GM18505 (cell line): ENCODE measurements around the gene KRTAP19-6.

Experiments
- ATAC-seq: cut with Tn5 transposase; IDR thresholded peaks from one replicate; pipeline ENCODE4 v1.9.1; 2021; ENCODE audit not compliant: unreplicated experiment
- POLR2A ChIP-seq: IDR thresholded peaks from 4 replicates; pipeline ENCODE4 v1.6.1; 2011; ENCODE audit warnings: borderline replicate concordance; ENCODE audit not compliant: insufficient read depth, insufficient read length; ENCODE audit errors: extremely low read depth

The KRTAP19-6 gene, protein sequence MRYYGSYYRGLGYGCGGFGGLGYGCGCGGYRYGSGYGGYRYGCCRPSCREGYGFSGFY

DNA sequence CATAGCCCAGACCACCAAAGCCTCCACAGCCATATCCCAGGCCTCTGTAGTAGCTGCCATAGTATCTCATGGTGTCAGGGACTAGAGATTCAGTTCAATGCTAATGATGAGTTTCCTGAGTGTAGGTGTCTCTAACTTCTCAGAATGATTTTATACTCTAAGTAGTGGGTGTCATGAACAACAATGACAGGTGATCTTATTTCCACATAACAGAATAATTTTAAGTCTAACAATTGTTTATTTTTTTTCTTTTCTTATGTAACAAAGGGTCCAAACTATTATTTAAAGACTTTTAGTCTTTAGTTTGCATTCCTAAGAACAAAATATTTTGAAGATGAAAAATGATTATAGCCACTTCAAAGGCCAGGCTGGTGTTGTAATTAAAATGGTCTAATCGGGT is at the start of gene KRTAP19-6:
Gene KRTAP19-6 (minus strand): TSS at position 101 of the 400 bp plus-strand sequence. CDS start 31 bp downstream, at position 70.
- no peak for ATAC-seq
- no peak for TF ChIP-seq POLR2A

DNA sequence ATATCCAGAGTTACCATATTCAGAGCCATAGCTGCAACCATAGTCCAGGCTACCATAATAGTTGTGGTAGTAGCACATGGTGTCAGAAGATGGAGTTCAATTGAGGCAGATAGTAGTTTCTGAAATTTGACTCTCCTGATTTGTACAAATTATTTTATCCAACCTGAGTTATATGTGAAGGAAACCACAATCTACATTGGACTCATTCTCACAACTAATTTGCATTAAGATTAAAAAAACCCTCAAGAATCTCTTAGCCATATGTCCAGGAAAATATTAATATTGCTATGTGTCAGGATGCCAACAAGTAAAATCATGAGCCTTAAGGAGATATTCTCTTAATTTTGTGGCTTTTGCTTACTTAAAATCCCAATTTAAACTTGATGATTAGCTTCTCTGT is 48.6 kb upstream of the KRTAP19-6 start, which contains the start of gene KRTAP22-2:
Gene KRTAP22-2 (minus strand): TSS at position 101 of the 400 bp plus-strand sequence.
- no peak for TF ChIP-seq POLR2A
- ATAC-seq: no peak

DNA sequence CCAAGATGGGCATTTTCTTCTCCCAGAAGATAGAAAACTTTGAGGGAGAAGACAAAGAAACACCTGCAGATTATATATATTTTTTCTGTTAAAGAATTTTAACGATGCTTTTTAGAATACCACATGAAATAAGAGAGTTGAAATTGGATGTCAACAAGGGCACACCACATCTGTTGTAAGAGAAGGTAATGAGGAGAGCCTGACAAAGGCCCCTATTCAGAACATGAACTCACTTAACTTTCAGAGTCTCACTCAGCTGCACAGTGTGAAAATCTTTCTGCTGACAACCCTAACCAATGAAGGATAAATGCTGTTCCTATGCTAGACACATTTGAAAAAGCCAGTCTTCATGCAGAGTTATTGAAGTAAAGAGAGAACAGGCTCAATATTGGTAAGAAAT is 41.2 kb upstream of the KRTAP19-6 start:
- no peak for ATAC-seq
- TF ChIP-seq POLR2A: no peak

DNA sequence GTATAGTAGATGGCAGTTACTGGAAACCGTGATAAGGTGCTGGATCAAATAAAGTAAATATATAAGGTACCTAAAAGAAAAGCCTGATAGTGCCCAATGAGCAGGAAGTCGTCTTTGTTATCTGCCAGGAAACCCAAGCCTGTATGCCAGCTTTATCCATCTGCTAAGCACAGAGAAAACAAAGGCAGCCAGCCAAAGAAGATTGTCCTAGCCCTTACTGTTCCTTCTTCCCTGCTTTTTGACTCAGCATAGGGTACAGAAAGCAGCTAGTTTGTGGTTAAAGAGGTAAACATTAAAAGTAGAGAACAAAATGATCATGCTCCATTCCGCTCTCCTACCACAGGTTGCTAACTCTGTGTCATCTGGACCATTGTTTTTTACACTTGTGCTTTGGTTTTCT is 38.5 kb upstream of the KRTAP19-6 start:
- no peak for TF ChIP-seq POLR2A
- ATAC-seq: no peak

DNA sequence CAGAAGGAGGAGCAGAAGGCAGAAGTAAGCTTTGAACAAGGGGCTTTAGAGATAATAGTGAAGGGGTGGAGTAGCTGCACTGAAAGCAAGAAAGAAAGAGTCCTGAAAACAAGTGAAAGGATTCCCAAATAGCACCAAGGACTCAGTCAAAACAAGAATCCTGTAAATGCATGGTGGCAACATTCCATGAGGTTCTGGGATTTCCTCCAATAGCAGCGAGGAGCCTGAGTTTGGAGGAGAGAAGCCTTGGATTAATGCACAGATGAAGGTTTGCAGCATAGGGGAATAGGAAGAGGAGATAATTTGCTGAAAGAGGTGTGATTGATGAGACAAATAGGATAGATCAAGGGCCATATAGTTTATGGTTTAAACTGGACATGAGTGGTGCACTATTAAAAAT is 37.7 kb upstream of the KRTAP19-6 start:
- no peak for TF ChIP-seq POLR2A
- no peak for ATAC-seq

DNA sequence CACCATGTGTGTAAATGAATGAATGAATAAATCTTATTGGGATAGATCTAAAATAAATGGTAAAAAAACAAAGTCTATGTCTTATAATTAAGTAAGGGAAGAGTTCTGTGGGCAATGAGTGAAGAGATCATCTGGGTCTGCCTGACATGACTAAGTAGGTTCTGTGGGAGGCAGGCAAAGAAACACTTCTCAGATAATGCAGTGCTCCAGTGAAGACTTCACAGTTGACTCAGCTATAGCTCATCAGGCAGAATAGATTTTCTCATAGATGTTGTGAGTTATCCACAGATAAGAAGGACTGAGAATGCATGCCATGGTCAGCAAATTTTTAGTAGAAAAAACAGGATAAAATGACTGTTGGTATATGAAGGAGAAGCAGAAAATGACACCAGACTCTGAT is 36.1 kb upstream of the KRTAP19-6 start:
- no peak for ATAC-seq
- TF ChIP-seq POLR2A: no peak

DNA sequence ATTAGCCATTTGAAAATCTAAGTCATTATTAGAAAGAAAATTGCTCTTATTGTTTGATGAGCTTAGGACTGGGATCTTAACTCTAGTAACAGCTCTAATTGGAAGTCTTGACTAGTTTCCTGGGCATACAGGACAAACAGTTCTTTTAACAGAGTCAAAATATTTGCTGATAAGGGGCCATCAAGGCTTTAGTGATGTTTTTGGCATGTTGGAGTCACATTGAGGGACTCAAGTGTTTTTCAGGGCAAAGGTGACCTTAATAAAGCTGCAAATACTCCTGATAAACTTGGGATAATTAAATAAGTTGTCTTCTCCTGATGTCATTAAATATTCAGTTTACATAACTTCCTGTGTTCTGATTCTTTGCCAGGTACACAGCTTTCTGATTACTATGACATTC is 26.0 kb upstream of the KRTAP19-6 start:
- ATAC-seq: no peak
- TF ChIP-seq POLR2A: no peak

DNA sequence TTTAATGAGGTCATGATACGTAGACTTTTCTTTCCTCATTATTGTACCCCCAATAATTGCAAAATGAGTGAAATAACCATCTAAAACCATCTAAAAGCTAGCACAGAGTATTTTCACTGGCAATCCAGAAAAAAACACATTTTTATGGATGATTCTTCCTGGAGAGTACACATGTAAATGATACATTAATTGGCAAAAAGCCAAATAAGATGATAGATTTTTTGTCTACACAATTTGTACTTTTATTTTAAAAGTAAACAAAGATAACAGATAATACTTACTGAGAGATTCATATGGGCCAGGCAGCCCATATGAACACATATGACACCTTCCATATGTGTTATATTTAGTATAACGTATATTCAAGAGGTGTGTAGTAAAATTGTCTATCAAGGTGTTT is 22.0 kb upstream of the KRTAP19-6 start:
- ATAC-seq: no peak
- no peak for TF ChIP-seq POLR2A

DNA sequence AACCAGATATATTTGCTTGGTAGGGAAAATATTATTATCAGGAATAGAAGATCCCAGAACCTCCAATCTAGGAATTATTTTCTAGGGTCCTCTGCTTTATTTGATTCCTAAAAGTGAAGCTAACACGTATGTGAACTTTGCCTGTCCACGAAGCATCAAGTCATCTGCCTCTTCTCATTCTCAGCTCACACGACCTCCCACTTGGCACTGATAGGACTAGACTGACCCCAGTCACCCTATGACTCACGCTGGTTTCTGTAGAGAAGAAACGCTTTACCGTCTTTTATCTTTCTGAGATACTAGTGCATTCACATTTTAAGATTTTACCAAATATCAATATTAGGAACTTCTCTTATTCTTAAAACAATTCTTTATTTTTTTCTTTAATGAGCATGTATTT is 21.4 kb upstream of the KRTAP19-6 start:
- TF ChIP-seq POLR2A: no peak
- ATAC-seq: no peak

DNA sequence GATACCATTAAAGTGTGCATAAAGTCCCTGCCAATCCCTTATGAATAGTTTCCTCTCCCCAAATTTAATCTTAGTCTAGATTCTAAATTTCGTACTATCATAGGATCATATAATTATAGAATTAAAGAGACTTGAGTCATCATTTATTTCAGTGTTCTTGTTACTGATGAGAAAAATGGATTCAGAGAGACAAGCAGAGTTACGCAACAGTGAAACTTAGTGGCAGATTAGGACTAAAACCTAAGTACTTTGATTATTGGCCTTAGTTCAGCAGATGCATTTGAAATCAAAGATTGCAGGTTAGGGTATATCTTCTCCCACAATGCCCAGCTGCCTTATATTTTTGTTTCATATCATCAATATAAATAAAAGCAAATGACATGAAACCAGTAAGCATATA is 20.3 kb upstream of the KRTAP19-6 start:
- no peak for ATAC-seq
- TF ChIP-seq POLR2A: no peak

DNA sequence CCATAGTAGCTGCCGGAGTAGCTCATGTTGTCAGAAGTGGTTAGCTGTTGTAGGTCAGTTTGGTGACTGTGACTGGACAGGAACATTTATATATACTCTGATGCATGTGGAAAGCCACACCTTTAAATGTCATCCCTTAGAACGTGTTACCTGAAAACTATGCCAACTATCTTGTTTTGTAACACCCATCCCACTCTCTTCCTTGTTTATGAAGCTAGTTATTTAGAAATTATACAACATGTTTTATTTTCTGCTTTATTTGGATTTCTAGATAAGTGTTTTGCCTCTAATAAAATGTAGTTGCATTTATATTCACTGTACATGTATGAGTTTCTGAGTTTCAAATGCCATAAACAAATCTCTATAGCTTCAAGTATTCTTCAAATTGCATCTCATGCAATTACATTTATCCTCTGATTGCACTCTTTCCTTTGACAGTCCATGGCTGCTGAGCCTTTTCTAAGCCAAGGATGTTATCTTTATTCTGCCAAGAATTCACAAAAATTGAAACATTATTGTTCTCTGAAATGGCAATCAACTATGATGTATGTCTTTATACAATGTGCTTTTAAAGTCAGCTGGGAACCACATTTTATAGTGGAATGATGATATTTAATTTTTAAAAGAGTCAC is 19.7 kb upstream of the KRTAP19-6 start, which contains the start of gene KRTAP19-7:
Gene KRTAP19-7 (minus strand): TSS at position 51 of the 632 bp plus-strand sequence. CDS start 25 bp downstream, at position 26.
- no peak for TF ChIP-seq POLR2A
- no peak for ATAC-seq

DNA sequence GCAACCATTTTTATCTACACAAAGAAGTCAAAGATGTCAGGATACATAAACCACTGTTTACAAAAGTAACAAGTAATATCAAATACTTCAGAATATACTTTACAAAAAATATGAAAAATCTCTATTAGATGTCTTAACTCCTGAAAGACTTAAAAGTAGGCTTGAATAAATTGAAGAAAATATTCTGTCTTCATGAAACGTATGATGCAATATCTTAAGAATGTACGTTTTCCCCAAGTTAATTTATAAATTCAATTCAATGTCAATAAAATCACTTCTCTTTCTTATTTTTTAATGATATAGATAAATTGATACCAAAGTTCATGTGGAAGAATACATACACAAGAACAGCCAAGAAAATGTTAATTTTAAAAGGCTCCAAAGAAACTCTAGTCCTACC is 13.4 kb upstream of the KRTAP19-6 start:
- ATAC-seq: no peak
- TF ChIP-seq POLR2A: no peak

DNA sequence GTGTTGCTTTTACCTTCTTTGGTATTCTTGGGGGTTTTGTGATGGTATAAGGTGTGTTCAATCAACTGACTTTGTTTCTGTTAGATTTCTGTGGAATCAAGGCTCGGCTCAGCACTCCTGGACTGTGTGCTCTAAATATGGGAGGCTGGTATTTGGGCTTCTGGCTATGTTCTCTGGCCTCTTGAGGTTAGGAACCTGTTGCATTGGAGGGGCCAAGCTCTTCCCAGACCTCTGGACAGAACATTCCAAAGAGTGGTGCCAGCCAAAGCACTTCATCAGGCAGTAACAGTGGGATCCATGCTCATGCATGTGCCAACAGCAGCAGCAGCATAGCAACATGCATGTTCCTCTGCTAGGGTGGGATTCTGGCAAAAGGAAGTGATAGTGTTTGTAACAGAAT is 11.1 kb upstream of the KRTAP19-6 start:
- TF ChIP-seq POLR2A: no peak
- no peak for ATAC-seq

DNA sequence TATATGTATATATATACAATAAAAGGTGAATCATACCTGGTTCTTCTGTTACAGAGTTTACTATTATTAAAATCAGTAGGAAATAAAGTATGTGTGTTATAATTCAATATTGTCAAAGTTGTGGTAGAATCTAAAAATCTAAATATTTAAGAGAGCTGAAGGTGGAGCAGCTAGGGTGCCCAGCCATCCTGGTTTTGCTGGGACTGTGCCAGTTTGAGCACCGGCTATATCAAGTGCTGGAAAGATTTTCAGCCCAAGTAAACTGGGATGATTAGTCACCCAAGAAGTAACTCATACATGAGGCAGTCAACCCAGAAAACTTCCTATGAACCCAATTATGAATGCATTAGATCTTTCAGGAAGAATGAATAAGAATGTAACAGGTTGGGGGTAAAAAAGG is 22.8 kb downstream of the KRTAP19-6 start:
- no peak for ATAC-seq
- no peak for TF ChIP-seq POLR2A
